K562 (cell line): Measurements from ENCODE around the gene TMCO4. TPM values are rescaled to one million over a fixed set of nuclear protein-coding genes. Genes with fewer than 3 reads are reported as not detected.

ENCODE experiments used
- CBX5 ChIP-seq: IDR thresholded peaks from 2 replicates; pipeline ENCODE4 v1.6.1; 2014; ENCODE audit warnings: low read depth, borderline replicate concordance
- MAFF ChIP-seq: IDR thresholded peaks from 2 replicates; pipeline ENCODE4 v1.6.1; 2012; ENCODE audit warnings: low read length, improper control_type of control experiment
- MCM7 ChIP-seq, 2 experiments: fragments of 450-650 bp; IDR thresholded peaks; 2 replicates each; pipeline ENCODE4 v1.6.1; 2016 to 2018
- NELFE ChIP-seq: IDR thresholded peaks from 2 replicates; pipeline ENCODE4 v1.6.1; 2011; ENCODE audit warnings: mild to moderate bottlenecking; ENCODE audit not compliant: insufficient read depth, insufficient read length
- TEAD1 ChIP-seq, 2 experiments: fragments of 450-650 bp in 1 of 2; sonication (generic) in 1 of 2; formaldehyde crosslinking; IDR thresholded peaks; 2 replicates each; pipeline versions ENCODE4 v1.4.0 to v1.8.0; 2020 to 2022; ENCODE audit warnings: mild to moderate bottlenecking in 2 of 2, missing genetic modification reagents in 1 of 2
- ZNF384 ChIP-seq: IDR thresholded peaks from 2 replicates; pipeline ENCODE4 v1.6.1; 2012; ENCODE audit warnings: low read depth, low read length, improper control_type of control experiment
- polyA plus RNA-seq, 8 experiments: library from polyadenylated mRNA; depleted of rRNA in 4 of 8; stranded (reverse) in 5 of 8; unstranded in 3 of 8; fragments of >200 nt; fragmentation: Nextera tagmentation in 2 of 8; fragmentation: Illumina TruSeq in 1 of 8; extraction: Ambion mirVana in 2 of 8; extraction: Trizol in 1 of 8; gene quantifications; 2 replicates each; pipeline versions ENCODE4 v1.2.1 to v1.2.3, GENCODE V29; 2011 to 2014; ENCODE audit warnings: inconsistent platforms in 1 of 8, missing spikeins in 1 of 8
- total RNA-seq, 7 experiments: library from RNA; depleted of rRNA in 6 of 7; stranded (reverse); fragments of >200 nt in 6 of 7; fragmentation: Illumina TruSeq in 2 of 7; extraction: Trizol in 2 of 7; gene quantifications; 2 replicates each; pipeline versions ENCODE4 v1.2.1 to v1.2.3, GENCODE V29; 2011 to 2021; ENCODE audit warnings: low replicate concordance in 1 of 7
- TF ChIP-seq, protein P1 (sequence below): fragments of 200-600 bp; sonication (generic); IDR thresholded peaks from one replicate; pipeline ENCODE4 v1.6.1; 2012; ENCODE audit warnings: mild to moderate bottlenecking, low read depth, low read length, inconsistent platforms

The TMCO4 gene
- total and polyA plus RNA-seq, 9 of the 15 experiments (the other 6 are each of a cell fraction or from before 2014, with no cell fraction given), result 0.06 to 2.1 (median 1.2) TPM

- TF ChIP-seq, protein P1, sequence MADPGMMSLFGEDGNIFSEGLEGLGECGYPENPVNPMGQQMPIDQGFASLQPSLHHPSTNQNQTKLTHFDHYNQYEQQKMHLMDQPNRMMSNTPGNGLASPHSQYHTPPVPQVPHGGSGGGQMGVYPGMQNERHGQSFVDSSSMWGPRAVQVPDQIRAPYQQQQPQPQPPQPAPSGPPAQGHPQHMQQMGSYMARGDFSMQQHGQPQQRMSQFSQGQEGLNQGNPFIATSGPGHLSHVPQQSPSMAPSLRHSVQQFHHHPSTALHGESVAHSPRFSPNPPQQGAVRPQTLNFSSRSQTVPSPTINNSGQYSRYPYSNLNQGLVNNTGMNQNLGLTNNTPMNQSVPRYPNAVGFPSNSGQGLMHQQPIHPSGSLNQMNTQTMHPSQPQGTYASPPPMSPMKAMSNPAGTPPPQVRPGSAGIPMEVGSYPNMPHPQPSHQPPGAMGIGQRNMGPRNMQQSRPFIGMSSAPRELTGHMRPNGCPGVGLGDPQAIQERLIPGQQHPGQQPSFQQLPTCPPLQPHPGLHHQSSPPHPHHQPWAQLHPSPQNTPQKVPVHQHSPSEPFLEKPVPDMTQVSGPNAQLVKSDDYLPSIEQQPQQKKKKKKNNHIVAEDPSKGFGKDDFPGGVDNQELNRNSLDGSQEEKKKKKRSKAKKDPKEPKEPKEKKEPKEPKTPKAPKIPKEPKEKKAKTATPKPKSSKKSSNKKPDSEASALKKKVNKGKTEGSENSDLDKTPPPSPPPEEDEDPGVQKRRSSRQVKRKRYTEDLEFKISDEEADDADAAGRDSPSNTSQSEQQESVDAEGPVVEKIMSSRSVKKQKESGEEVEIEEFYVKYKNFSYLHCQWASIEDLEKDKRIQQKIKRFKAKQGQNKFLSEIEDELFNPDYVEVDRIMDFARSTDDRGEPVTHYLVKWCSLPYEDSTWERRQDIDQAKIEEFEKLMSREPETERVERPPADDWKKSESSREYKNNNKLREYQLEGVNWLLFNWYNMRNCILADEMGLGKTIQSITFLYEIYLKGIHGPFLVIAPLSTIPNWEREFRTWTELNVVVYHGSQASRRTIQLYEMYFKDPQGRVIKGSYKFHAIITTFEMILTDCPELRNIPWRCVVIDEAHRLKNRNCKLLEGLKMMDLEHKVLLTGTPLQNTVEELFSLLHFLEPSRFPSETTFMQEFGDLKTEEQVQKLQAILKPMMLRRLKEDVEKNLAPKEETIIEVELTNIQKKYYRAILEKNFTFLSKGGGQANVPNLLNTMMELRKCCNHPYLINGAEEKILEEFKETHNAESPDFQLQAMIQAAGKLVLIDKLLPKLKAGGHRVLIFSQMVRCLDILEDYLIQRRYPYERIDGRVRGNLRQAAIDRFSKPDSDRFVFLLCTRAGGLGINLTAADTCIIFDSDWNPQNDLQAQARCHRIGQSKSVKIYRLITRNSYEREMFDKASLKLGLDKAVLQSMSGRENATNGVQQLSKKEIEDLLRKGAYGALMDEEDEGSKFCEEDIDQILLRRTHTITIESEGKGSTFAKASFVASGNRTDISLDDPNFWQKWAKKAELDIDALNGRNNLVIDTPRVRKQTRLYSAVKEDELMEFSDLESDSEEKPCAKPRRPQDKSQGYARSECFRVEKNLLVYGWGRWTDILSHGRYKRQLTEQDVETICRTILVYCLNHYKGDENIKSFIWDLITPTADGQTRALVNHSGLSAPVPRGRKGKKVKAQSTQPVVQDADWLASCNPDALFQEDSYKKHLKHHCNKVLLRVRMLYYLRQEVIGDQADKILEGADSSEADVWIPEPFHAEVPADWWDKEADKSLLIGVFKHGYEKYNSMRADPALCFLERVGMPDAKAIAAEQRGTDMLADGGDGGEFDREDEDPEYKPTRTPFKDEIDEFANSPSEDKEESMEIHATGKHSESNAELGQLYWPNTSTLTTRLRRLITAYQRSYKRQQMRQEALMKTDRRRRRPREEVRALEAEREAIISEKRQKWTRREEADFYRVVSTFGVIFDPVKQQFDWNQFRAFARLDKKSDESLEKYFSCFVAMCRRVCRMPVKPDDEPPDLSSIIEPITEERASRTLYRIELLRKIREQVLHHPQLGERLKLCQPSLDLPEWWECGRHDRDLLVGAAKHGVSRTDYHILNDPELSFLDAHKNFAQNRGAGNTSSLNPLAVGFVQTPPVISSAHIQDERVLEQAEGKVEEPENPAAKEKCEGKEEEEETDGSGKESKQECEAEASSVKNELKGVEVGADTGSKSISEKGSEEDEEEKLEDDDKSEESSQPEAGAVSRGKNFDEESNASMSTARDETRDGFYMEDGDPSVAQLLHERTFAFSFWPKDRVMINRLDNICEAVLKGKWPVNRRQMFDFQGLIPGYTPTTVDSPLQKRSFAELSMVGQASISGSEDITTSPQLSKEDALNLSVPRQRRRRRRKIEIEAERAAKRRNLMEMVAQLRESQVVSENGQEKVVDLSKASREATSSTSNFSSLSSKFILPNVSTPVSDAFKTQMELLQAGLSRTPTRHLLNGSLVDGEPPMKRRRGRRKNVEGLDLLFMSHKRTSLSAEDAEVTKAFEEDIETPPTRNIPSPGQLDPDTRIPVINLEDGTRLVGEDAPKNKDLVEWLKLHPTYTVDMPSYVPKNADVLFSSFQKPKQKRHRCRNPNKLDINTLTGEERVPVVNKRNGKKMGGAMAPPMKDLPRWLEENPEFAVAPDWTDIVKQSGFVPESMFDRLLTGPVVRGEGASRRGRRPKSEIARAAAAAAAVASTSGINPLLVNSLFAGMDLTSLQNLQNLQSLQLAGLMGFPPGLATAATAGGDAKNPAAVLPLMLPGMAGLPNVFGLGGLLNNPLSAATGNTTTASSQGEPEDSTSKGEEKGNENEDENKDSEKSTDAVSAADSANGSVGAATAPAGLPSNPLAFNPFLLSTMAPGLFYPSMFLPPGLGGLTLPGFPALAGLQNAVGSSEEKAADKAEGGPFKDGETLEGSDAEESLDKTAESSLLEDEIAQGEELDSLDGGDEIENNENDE, result no peak
- TF ChIP-seq MAFF (peak; percentile 25; the same call in 1 of the 2 replicates), MCM7 (IDR thresholded peaks at IDR 0.05) (no peak), ZNF384 (no peak), NELFE (no peak), CBX5 (no peak), TEAD1 (CRISPR knock-in tag; IDR thresholded peaks at IDR 0.05) (no peak)
These were observed 49.4 kb downstream of the TMCO4 start (continued) for GRCh38 chr1:19750101-19750881.
